OCI-LY7 (cell line): Measurements from ENCODE around the gene SENP2.
A peak's percentile ranks its signal among the peaks of the same experiment; 100 is the strongest.

ENCODE experiments used
- EZH2phosphoT487 ChIP-seq: fragments of 200-600 bp; sonication (generic); IDR thresholded peaks from 2 replicates; pipeline ENCODE4 v1.6.1; 2018; ENCODE audit warnings: low read depth, borderline replicate concordance, mild to moderate bottlenecking, mixed run types, antibody characterized with exemption, low read length, moderate library complexity, mixed read lengths
- TF ChIP-seq, protein P1 (sequence below): fragments of 200-600 bp; sonication (generic); conservative IDR thresholded peaks from 2 replicates; pipeline ENCODE4 v1.5.1; 2014; ENCODE audit warnings: mild to moderate bottlenecking, antibody characterized with exemption, low read length, moderate library complexity, mixed read lengths

DNA sequence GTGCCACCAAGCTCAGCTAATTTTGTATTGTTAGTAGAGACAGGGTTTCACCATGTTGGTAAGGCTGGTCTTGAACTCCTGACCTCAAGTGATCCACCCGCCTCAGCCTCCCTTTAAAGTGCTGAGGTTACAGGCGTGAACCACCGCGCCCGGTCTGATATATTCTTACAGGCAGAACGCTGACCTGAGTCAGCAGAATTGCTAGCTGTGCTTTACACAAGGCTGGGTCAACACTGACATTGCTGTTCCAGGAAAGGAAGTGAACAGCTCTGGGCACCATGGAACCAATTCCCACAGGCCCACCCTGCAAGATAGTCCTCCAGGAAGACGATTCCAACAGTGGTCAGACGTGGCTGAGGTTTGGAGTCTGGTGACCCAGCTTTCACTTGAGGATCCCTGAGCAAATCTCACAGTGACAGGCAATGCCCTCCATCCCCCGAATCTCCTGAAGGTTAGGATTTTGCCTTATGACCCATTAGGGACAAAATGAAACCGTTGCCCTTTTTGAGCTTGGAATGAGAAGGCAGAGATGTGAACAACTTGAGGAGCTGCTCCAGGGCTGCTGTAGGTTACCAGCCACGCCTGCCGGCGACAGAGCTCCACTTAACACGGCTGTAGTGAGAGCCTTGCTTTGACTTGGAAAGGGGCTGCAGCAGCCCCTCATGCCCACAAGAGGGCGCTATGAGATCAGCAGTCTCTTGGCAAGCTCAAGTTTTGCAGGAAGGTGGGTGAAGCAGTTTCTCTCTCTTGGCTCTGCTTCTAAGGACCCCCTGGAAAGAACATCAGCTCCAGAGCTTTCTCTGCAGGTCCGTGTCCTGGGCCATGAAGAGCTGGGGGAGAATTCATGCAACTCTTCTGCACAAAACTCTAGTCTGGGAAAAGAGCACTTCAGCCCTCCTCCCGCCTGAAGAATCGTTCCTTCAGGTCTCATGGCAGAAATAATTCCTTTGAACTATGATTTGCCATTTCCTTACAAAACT, 74.1 kb downstream of the SENP2 start:
- TF ChIP-seq, protein P1, sequence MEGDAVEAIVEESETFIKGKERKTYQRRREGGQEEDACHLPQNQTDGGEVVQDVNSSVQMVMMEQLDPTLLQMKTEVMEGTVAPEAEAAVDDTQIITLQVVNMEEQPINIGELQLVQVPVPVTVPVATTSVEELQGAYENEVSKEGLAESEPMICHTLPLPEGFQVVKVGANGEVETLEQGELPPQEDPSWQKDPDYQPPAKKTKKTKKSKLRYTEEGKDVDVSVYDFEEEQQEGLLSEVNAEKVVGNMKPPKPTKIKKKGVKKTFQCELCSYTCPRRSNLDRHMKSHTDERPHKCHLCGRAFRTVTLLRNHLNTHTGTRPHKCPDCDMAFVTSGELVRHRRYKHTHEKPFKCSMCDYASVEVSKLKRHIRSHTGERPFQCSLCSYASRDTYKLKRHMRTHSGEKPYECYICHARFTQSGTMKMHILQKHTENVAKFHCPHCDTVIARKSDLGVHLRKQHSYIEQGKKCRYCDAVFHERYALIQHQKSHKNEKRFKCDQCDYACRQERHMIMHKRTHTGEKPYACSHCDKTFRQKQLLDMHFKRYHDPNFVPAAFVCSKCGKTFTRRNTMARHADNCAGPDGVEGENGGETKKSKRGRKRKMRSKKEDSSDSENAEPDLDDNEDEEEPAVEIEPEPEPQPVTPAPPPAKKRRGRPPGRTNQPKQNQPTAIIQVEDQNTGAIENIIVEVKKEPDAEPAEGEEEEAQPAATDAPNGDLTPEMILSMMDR, result peak; percentile 98
- no peak for TF ChIP-seq EZH2phosphoT487
